ENCODE measurements around the gene RARS2.

Gene RARS2

GRCh38 chr6:87498048-87498447, 91.7 kb downstream of the RARS2 start:
- TF ChIP-seq GATA2 (IDR thresholded peaks at IDR 0.05; ENCODE audit: low read depth, low read length): no peak
- no peak for TF ChIP-seq GATA3 (IDR thresholded peaks at IDR 0.05; ENCODE audit: low read depth, low read length)

GRCh38 chr6:87494761-87495422, 94.9 kb downstream of the RARS2 start:
- TF ChIP-seq GATA2 (IDR thresholded peaks at IDR 0.05; ENCODE audit: low read depth, low read length) (no peak), GATA3 (IDR thresholded peaks at IDR 0.05; ENCODE audit: low read depth, low read length) (no peak)

- TF ChIP-seq GATA2 (IDR thresholded peaks at IDR 0.05; ENCODE audit: low read depth, low read length): no peak
- no peak for TF ChIP-seq GATA3 (IDR thresholded peaks at IDR 0.05; ENCODE audit: low read depth, low read length)
These were observed 102.2 kb downstream of the RARS2 start for GRCh38 chr6:87487555-87487954.

- no peak for TF ChIP-seq GATA3 (IDR thresholded peaks at IDR 0.05; ENCODE audit: low read depth, low read length)
- no peak for TF ChIP-seq GATA2 (IDR thresholded peaks at IDR 0.05; ENCODE audit: low read depth, low read length)
These were observed 105.3 kb downstream of the RARS2 start for GRCh38 chr6:87484491-87484890.

GRCh38 chr6:87483929-87484328, 105.9 kb downstream of the RARS2 start:
- TF ChIP-seq GATA3 (IDR thresholded peaks at IDR 0.05; ENCODE audit: low read depth, low read length) (no peak), GATA2 (IDR thresholded peaks at IDR 0.05; ENCODE audit: low read depth, low read length) (no peak)

- TF ChIP-seq GATA2 (IDR thresholded peaks at IDR 0.05; ENCODE audit: low read depth, low read length) (no peak), GATA3 (IDR thresholded peaks at IDR 0.05; ENCODE audit: low read depth, low read length) (no peak)
These were observed 107.4 kb downstream of the RARS2 start for GRCh38 chr6:87482366-87482765.

GRCh38 chr6:87481931-87482330, 107.9 kb downstream of the RARS2 start:
- TF ChIP-seq GATA3 (IDR thresholded peaks at IDR 0.05; ENCODE audit: low read depth, low read length) (no peak), GATA2 (IDR thresholded peaks at IDR 0.05; ENCODE audit: low read depth, low read length) (no peak)

GRCh38 chr6:87473419-87473903, 116.3 kb downstream of the RARS2 start:
- TF ChIP-seq GATA3 (IDR thresholded peaks at IDR 0.05; ENCODE audit: low read depth, low read length): no peak
- TF ChIP-seq GATA2 (IDR thresholded peaks at IDR 0.05; ENCODE audit: low read depth, low read length): no peak

GRCh38 chr6:87472525-87473418, 117.0 kb downstream of the RARS2 start, which contains the start of gene SLC35A1:
Gene SLC35A1, plus strand, starts transcription at chr6:87472974. Its CDS starts 30 bp downstream, at chr6:87473004.
- no peak for TF ChIP-seq GATA3 (IDR thresholded peaks at IDR 0.05; ENCODE audit: low read depth, low read length)
- no peak for TF ChIP-seq GATA2 (IDR thresholded peaks at IDR 0.05; ENCODE audit: low read depth, low read length)

- no peak for TF ChIP-seq GATA3 (IDR thresholded peaks at IDR 0.05; ENCODE audit: low read depth, low read length)
- no peak for TF ChIP-seq GATA2 (IDR thresholded peaks at IDR 0.05; ENCODE audit: low read depth, low read length)
These were observed 124.7 kb downstream of the RARS2 start for GRCh38 chr6:87465051-87465450.

Data from SH-SY5Y (cell line).